Heart right ventricle (tissue), 16 donors: ENCODE results near the gene IL34. TPM values are rescaled to one million over a fixed set of nuclear protein-coding genes. Genes with fewer than 3 reads are reported as not detected.
A peak's percentile ranks its signal among the peaks of the same experiment; 100 is the strongest.

ENCODE experiments used
- ATAC-seq, 8 donors: fragments of 200-7000 bp; cut with Tn5 transposase; one replicate each; pipeline ENCODE4 v1.9.1; 2020; ENCODE audit warnings: mild to moderate bottlenecking in 8 of 8, moderate library complexity in 8 of 8, moderate number of reproducible peaks in 1 of 8
- DNase-seq, 2 donors: peaks; one replicate each; pipeline ENCODE4 v3.0.0-alpha.2; 2020
- H3K27ac ChIP-seq, 10 donors: fragments of 200-600 bp; sonication (generic) in 2 of 10; one replicate each; pipeline versions ENCODE4 v1.5.0 to v1.8.0; 2020 to 2022; ENCODE audit warnings: mild to moderate bottlenecking in 3 of 10
- H3K27me3 ChIP-seq, 7 donors: fragments of 200-600 bp; one replicate each; pipeline ENCODE4 v1.8.0; 2021 to 2022; ENCODE audit warnings: mild to moderate bottlenecking in 2 of 7
- H3K36me3 ChIP-seq, 9 donors: fragments of 200-600 bp; sonication (generic) in 1 of 9; one replicate each; pipeline versions ENCODE4 v1.5.0 to v1.8.0; 2020 to 2022; ENCODE audit warnings: mild to moderate bottlenecking in 2 of 9
- H3K4me1 ChIP-seq, 9 donors: fragments of 200-600 bp; sonication (generic) in 1 of 9; one replicate each; pipeline versions ENCODE4 v1.5.0 to v1.8.0; 2020 to 2022; ENCODE audit warnings: mild to moderate bottlenecking in 4 of 9
- H3K4me3 ChIP-seq, 10 donors: fragments of 200-600 bp; sonication (generic) in 2 of 10; one replicate each; pipeline versions ENCODE4 v1.5.0 to v1.8.0; 2020 to 2022; ENCODE audit warnings: mild to moderate bottlenecking in 7 of 10, moderate library complexity in 2 of 10
- H3K9me3 ChIP-seq, 11 donors: fragments of 200-600 bp in 10 of 11; sonication (generic) in 2 of 11; one replicate each; pipeline versions ENCODE4 v1.5.0 to v1.8.0; 2013 to 2022; ENCODE audit warnings: mild to moderate bottlenecking in 2 of 11, control low read depth in 1 of 11, moderate library complexity in 1 of 11
- CTCF ChIP-seq, 9 donors: fragments of 200-600 bp; sonication (generic) in 2 of 9; IDR thresholded peaks; one replicate each; pipeline versions ENCODE4 v1.5.0 to v1.8.0; 2021 to 2022; ENCODE audit warnings: antibody characterized with exemption in 9 of 9, mild to moderate bottlenecking in 5 of 9, moderate library complexity in 1 of 9
- WGBS, 2 donors: extraction: QIAGEN DNeasy Blood & Tissue Kit; methylation state at CpG; one replicate each; pipeline ENCODE4 v1.1.7; 2013; ENCODE audit warnings: inconsistent platforms in 1 of 2; 5-methylcytosine and 5-hydroxymethylcytosine counted together
- intact Hi-C, 10 donors: fragments of 100-400 bp; cut with DNase I; formaldehyde crosslinking; loops; one replicate each; pipeline versions ENCODE4 v1.11.1 to v1.14.2; 2022
- polyA plus RNA-seq, 2 donors: library from polyadenylated mRNA; stranded (reverse); fragments of 200-250 nt; gene quantifications; one replicate each; pipeline ENCODE4 v1.2.3, GENCODE V29; 2013
- total RNA-seq, 10 donors: library from RNA; stranded (reverse); fragmentation: NEBNext Ultra II Directional in 3 of 10; extraction: Animal tissue kit (Norgen Biotek cat#: 25700) in 3 of 10; gene quantifications; one replicate each; pipeline versions ENCODE4 v1.2.1 to v1.2.4, GENCODE V29; 2021 to 2023
- donor health status: Arrhythmogenic right ventricular cardiomyopathy.
- donor health status: ischemic (EF 13 %, LVEDD 7.1; RV severe dilation, severe dysfunction).
- donor health status: healthy with polysubstance abuse.
- donor health status: DM: no; HTN: yes; CAD: no.
- donor health status: DM: no; HTN: no; CAD: no.
- donor health status: ischemic (EF 25% LVEDD 6.9; RV normal size, moderate dysfunction).
- donor health status: ischemic (EF 25% LVEDD 5.7; RV mildly dilated, moderate dysfunction).
- donor health status: healthy.
- donor health status: DM: yes; HTN: yes; CAD: no.
- donor health status: Ischemic cardiomyopathy.
- donor health status: ischemic (EF 35%, LVEDD 5.7; RV mildly dilated, moderate dysfunction).
- donor health status: nonischemic (EF 11% LVEDD 7.7; RV severe dilation, severe dysfunction).
- donor health status: DM: yes; HTN: yes; CAD: no.
- donor health status: PGD.
- donor health status: ischemic (EF 29% LVEDD 5.4; RV normal size, mild dysfunction).
- donor health status: nonischemic (EF 23%, LVEDD 6.1; RV moderate dilation, normal function).

IL34 gene
- total and polyA plus RNA-seq, 12 donors, result 0.37 to 4.4 (median 2.1) TPM

GRCh38 chr16:70689035-70689969 is 42.9 kb downstream of the IL34 start:
- no peaks in the 10 kb centered on the region for H3K9me3 ChIP-seq
- H3K27ac ChIP-seq, result peak overlapping the region; percentile 70 to 94 (median 84)
- peak in 2 of 8 donors; percentile 13 to 24 for ATAC-seq
- TF ChIP-seq CTCF (IDR thresholded peaks at IDR 0.05), result no peak
- DNase-seq, result peak; percentile 54 to 69
- H3K27me3 ChIP-seq, result peaks cover 0 to 9% (median 0%) of the 10 kb centered on the region in 7 donors
- peaks cover 69 to 91% (median 87%) of the 10 kb centered on the region in 9 donors for H3K4me1 ChIP-seq
- no peak overlapping the region for H3K4me3 ChIP-seq
- H3K36me3 ChIP-seq, result no peaks in the 10 kb centered on the region
- intact Hi-C loops, result loop anchor here in 4 of 10 donors (5.0 to 10.0 kb wide), 3 partner anchors 48 to 78 kb away; no protein-coding TSS in a partner anchor
- 78 to 86% methylated on average over 22 of the region's 22 CpGs for WGBS, 2 donors

DNA sequence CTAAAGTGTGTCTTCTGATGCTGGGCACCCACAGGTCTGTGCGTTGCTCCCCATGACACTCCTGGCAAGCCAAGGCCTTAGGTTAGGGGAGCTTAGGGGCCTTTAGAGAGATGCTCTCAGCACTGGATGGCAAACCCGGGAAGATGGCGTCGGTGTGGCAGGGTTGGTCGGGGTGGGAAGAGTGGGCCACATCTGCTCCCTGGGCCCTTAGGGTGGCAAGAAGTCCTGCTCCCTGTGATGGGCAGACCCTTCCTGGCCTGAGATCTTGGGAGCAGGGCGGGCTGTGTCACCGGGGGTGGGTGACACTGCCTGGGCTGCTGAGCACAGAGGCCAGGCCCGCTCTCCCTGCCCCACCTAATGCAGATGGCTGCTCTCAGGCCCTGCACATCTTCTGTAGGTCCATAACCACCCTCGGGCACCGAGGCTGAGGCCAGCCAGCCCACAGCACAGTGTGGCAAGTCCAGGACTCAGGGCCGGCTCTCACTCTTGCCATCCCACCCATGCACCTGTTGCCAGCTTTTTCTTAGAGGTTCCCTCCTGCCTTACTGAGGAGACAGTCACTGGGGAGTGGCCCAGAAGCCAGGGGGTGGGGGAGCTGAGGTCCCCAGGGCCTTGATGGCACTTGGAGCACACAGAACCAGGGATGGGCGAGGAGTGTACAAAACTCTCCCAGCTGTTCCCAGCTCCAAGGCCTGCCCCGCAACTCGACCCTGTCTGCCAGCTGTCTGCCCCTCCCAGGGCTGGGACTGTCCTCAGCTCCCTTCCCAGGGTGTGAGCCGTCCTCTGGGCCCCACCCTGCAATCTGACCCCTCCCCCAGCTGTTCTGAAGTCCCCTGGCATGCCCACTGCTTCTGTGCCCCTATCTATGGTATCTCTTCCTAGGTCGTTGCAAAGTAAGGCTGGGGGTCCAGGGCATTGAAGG is 43.9 kb downstream of the IL34 start:
- no peak for TF ChIP-seq CTCF (IDR thresholded peaks at IDR 0.05)
- DNase-seq (peak in 1 of 2 donors; percentile 14), ATAC-seq (no peak)
- H3K4me3 ChIP-seq, result no peak overlapping the region
- peak overlapping the region; percentile 27 to 94 (median 84) for H3K27ac ChIP-seq
- no peaks in the 10 kb centered on the region for H3K9me3 ChIP-seq
- no peaks in the 10 kb centered on the region for H3K36me3 ChIP-seq
- 79 to 83% methylated on average over 15 to 16 of the region's 16 CpGs for WGBS, 2 donors
- intact Hi-C loops, result loop anchor here in 4 of 10 donors (5.0 to 10.0 kb wide), 3 partner anchors 47 to 77 kb away; no protein-coding TSS in a partner anchor
- peaks cover 0 to 2% (median 0%) of the 10 kb centered on the region in 7 donors for H3K27me3 ChIP-seq
- peaks cover 66 to 91% (median 89%) of the 10 kb centered on the region in 9 donors for H3K4me1 ChIP-seq

GRCh38 chr16:70691223-70692129 is 45.1 kb downstream of the IL34 start:
- no peaks in the 10 kb centered on the region for H3K36me3 ChIP-seq
- peak overlapping the region; percentile 65 to 94 (median 84) for H3K27ac ChIP-seq
- no peak overlapping the region for H3K4me3 ChIP-seq
- no peaks in the 10 kb centered on the region for H3K27me3 ChIP-seq
- TF ChIP-seq CTCF (IDR thresholded peaks at IDR 0.05), result no peak
- WGBS, 2 donors, result 50 to 59% methylated on average over 26 of the region's 26 CpGs
- peak; percentile 76 to 88 for DNase-seq
- H3K4me1 ChIP-seq, result peaks cover 64 to 100% (median 98%) of the 10 kb centered on the region in 9 donors
- no peaks in the 10 kb centered on the region for H3K9me3 ChIP-seq
- intact Hi-C loops, result no loop called here
- ATAC-seq, result peak; percentile 19 to 55 (median 38)
